GM19025 (cell line): ENCODE data around the gene C2orf15.
"Not testable (repeated sequence)": the region's sequence is repeated elsewhere in the genome, so short reads cannot be mapped to it uniquely, and the experiment has no call there.

ENCODE experiments used
- ATAC-seq: cut with Tn5 transposase; IDR thresholded peaks from one replicate; pipeline ENCODE4 v1.9.1; 2021; ENCODE audit warnings: mild to moderate bottlenecking, low read depth, moderate library complexity; ENCODE audit not compliant: unreplicated experiment

Gene C2orf15, protein sequence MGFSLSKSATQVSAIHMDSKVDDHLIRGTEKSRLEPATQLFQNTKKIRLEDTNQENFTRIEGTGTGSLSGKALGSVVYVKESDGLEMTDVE

DNA sequence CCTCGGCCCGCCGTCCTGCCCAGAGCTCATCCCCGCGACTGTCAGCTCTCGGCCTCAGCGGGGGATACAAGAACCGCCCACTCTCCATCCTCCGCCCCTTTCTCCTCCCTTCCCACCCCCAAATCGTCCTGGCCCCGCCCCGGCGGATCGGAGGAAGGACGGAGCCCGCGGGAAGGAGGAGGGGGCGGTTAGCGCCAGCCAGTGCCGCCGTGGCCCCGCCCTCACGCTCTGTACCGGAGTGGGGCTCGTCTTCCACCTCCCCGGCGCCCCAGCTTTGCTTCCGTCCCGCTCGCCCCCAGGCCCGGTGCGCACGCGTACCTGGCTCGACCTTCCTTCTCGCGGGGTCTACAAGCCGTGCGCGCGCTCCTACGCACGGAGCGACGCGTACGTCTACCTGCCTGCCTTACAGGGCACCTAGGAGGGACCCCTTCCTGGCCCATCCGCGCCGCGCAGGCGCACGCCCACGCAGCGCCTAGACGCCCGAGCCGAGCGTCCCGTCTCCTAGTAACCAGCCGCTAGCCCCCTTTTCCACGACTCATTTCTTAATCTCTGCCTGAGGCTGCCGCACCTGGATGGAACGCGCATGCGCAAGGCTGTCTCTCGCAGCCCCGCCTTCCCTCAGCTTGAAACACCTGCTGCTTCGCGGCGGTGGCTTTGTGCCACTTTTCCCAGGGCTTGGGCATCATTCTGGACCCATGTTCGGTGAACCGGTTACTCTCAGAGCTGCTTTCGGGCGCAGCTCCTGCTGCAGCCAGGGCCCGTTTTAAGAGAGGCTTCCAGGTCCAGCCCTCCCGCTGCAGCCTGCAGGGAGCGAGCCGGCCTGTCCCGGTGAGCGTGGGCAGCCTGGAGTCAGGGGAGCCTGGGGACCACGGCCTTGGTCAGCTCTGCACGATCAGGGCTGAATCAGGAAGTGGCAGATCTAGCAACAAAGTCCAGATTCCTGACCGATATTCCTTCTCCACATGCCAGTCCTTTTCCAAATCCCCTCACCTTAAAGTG is at the start of gene C2orf15:
C2orf15 (plus strand) TSS at position 598 of the 999 bp plus-strand sequence. CDS start 8,852 bp downstream, outside the sequence.
- peak; percentile 86 for ATAC-seq

DNA sequence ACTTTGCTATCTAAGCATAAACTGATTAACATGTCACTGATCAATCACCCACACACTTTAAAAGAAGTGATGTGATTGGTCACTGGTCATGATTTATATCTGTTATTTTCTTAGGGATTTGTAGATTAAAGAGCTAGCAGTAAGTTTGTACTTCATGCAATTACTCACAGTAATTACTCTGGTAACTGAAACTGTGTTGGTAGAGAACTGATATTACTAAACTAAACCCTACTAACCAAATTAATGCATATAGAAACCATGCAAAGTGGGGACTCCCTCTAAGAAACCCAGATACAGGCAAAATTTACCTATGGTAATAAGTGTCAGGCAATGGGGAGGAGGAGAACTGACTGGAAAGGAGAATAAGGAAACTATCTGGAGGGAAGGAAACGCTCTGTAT is 44.8 kb upstream of the C2orf15 start:
- ATAC-seq, result no peak

DNA sequence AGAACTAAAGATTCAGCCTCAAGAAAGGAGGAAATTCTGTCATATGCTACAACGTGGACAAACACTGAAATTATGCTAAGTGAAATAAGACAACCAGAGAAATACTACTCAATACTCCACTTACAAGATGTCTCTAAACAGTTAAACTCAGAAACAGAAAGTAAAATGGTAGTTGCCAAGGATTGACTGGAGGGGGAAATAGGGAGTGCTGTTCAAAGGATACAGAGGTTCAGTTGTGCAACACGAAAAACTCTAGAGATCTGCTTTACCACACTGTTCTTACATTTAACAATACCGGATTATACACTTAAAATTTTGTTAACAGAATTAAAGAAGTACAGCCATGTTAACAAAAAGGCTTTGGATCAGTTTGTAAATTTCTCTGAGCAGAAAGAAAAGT is 39.8 kb upstream of the C2orf15 start:
- no peak for ATAC-seq

DNA sequence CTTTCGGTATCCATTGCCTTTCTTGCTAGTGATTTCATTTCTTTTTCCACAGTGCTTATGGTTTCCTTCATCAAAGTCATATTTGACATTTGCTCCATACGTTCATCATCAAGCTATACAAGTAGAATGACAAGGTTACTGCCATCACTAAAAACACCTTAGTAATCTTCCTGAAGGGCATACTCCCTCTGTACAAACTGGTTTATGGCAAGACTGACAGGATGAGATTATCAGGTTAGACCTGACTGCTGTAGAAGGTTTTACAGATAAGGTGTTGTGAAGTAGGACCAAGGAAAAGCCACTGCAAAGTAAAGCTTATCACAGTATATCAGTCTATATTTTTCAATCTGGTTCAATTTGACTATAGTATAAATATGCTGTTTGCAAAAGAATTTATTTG is 37.5 kb upstream of the C2orf15 start:
- ATAC-seq, result no peak

DNA sequence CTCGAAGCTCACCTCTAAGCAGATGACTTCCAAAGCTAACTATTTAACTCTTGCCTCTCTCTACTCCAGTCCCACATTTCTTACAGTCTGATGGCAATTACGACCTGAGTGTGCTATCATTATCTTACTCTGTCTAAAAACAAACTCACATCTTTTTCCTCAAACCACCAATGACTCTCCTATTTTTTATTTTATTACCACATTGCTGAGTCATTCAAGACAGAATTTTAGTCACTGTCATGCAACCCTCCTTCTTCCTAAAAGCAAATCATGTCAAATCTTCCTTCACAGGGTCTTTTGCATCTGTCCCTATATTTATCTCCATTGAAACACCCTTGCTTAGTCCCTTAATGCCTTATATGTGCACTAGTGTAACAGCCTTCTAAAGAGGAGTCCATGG is 34.6 kb upstream of the C2orf15 start:
- no peak for ATAC-seq

DNA sequence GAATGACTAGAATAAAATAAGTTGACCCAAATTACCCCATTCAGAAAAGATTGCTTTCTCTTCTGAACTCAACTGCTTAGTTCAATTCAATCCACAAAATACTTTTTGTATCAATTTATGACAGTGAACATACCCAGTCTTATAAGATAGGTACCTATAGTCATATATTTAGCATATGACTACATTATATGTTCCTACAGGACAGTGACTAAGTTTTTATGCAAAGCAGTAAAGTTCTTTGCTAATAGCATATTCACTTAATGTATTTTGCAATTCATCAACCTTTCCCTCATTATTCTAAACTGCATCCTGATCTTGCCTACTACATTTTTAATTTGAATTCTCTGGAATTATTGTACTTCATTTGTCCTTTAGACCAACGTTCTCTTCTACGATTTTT is 30.3 kb upstream of the C2orf15 start:
- no peak for ATAC-seq

DNA sequence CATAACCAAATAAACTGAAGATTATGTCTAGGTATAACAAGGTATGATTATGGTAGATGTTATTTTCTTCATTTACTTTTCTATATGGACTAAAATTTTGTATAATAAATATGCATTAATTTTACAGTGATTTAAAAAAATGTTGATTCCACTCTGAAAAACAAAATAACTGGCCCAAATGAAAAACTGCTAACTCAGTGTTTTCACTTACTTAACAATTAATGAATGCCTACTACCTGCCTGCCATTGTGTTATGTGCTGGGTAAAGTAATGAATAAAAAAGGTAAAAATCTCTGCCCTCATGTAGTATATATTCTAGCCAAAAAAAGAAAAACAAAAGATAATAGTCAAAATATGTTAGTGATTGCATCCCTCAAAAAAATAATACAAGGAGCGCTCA is 29.6 kb upstream of the C2orf15 start:
- ATAC-seq, result no peak

DNA sequence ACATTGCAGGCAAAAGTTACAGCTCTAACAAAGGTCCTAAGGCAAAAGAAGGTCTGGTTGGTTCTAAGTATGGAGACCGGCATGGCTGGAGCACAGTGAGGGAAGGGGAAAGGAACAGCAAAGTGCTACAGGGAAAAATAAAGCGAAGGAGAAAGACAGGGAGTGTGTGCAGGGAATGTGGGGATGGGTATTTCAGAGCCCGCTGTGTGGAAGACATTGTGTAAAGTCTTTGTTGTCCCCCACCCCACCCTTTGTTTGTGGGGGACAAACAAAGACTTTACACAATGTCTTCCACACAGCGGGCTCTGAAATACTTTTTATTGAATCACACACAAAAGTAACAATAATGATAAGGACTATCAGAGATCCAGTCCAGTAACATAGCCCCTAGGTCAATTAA is 28.9 kb upstream of the C2orf15 start:
- no peak for ATAC-seq

DNA sequence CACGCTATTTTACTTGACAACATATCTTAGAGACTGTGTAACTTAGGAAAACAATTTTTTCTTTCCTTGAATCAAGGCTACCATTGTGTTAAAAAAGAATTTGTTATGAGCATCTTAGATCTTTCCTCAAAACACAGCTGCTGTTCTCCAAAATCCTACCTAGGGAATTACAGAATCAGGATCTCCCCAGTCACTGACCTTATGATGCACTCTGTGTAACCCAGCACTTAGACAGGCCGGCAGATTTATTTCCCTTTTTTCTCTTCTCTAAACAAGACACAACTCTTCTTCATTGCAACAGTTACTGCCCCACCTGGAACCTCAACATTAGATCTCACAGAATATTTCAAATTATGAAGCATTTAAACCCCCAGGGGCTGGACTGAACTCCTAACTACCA is 13.5 kb upstream of the C2orf15 start:
- ATAC-seq, result no peak

DNA sequence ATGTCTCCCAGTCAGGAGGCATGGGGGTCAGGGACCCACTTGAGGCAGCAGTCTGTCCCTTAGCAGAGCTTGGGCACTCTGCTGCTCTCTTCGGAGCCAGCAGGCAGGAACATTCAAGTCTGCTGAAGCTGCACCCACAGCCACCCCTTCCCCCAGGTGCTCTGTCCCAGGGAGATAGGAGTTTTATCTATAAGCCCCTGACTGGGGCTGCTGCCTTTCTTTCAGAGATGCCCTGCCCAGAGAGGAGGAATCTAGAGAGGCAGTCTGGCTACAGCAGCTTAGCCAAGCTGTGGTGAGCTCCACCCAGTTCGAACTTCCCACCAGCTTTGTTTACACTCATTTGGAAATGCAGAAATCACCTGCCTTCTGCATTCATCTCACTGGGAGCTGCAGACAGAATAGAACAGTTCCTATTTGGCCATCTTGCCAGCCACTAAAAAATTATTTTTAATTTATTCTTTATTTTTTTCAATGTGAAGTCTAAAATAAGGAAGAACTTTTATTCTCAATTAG is 6.4 kb upstream of the C2orf15 start:
- ATAC-seq, result not testable (repeated sequence)

DNA sequence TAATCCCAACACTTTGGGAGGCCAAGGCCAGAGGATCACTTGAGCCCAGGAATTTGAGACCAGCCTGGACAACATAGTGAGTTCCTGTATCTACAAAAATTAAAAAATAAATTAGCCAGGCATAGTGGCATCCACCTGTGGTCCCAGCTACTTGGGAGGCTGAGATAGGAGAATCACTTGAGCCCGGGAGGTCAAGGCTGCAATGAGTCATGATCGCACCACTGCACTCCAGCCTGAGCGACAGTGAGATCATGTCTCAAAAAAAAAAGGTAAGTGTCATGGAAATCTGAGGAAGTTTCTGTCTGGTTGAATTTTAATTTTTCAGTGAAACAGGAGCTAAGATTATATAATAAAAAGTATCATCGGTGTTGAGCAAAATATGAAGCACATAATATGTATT is 2.5 kb upstream of the C2orf15 start:
- no peak for ATAC-seq

DNA sequence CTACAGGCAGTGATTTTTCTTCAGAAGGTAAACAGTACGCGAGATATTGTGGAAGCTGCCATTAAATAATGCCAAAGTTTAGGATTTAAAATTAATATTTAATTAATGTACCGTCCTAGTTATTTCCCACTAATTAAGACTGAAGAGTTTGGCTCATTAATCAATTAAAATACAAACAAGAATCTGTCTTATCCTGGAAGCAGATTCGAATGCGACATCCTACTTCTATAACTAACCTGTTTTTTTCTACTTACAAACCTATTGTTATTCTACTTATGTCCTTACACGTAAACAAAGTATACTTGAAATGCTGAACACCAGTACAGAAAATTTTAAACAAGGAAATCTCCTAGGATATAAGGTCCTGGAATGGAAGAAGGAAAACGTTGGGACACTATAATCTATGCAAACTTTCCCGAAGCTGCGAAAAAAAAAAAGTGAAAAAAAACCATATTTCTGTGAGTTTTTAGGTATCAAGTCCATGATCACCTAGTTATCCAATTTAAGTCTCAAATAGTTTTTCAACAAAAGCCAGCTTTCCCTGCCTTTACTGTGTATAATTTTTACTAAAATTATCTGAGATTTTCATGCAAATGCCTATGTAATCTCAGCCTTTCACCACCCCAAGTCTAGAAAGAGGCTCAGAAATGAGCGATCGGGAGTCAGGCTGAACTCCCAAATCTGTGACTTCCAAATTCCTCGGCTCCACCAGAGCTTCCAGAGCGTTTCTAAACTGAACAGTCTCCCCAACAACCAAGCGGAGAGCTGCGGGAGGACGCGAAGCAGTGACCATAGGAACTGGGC is 1.2 kb upstream of the C2orf15 start:
- no peak for ATAC-seq

DNA sequence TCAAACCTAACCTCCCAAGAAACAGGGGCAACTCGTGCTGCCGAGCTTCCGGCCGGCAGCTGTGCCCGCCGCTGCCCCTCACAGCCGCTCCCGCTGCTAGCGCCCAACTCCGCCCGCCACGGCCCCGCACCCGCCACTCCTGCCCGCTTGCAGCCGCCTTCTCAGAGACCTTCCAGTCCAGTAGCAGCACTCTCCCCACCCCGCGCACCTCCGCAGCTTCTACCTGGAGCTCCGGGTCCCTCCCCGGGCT is 722 bp upstream of the C2orf15 start:
- peak; percentile 22 for ATAC-seq

DNA sequence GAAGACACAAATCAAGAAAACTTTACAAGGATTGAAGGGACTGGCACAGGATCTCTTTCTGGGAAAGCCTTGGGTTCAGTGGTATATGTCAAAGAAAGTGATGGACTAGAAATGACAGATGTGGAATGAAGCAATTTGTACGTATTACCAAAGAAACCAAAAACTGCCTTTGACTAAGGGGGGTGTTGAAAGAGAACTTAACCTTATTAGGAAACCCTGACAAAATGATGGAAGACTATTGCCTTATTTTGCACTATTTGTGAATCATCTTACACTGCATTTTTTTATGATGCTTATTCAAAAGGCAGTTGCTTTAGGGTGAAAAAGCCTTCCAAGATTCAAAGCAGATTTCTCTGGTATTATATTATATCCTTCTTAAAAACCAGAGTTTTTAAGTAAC is 9.2 kb downstream of the C2orf15 start:
- ATAC-seq, result no peak

DNA sequence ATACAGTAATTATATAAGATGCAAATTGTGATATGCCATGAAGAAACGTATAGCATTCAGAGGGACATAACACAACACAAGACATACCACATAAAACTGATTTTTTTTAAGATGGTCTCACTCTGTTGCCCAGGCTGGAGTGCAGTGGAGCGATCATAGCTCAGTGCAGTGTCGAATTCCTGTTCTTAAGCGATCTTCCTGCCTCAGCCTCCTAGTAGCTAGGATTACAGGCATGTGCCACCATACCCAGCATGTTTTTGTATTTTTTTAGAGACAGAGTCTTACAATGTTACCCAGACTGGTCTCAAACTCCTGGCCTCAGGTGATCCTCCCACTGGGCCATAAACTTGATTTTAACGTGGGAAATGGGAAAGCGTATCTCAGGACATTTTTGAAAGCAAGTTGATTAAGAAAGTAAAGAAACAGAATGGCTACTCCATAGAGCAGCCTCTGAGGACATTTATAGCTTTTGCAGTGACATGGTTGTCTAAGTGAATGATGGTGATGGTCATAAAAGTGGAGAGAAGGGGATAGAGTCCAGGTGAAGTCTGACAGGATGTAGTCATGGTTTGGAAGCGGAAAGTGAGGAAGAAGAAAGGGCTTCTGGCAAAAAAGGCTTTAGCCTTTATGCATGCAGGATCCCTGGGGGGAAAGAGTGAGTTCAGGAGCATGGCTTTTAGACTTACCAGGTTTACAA is 10.8 kb downstream of the C2orf15 start:
- ATAC-seq, result no peak

DNA sequence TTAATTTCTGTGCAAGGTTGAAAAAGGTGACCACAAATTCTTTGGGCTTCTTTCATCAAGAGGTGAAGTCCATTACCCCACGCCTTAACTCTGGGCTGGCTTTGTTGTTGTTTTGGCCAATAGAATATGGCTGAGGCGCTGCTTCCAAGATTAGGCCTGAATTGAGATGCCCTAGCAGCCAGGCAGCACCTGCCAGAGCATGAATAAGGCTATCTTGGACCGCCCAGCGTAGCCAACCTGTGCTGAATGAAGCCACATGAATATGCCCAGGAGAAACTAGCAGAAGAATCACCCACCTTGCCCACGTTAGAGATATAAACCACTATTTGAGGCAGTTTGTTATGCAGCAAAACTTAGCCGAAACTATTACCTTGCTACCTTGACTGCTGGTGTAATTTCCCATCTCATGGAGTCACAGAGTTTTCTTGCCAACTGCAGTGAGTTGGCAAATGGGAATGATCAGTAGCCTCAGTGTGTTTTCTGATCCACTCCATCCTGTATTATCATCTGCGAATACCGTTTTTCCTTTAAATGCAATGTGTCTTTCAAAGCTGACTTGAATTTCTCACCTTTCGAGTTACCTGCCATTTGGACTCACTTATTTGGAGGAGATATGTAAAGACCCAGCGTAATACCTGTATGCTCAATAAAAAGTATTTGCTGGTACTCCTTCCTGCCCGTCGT is 12.6 kb downstream of the C2orf15 start:
- no peak for ATAC-seq

DNA sequence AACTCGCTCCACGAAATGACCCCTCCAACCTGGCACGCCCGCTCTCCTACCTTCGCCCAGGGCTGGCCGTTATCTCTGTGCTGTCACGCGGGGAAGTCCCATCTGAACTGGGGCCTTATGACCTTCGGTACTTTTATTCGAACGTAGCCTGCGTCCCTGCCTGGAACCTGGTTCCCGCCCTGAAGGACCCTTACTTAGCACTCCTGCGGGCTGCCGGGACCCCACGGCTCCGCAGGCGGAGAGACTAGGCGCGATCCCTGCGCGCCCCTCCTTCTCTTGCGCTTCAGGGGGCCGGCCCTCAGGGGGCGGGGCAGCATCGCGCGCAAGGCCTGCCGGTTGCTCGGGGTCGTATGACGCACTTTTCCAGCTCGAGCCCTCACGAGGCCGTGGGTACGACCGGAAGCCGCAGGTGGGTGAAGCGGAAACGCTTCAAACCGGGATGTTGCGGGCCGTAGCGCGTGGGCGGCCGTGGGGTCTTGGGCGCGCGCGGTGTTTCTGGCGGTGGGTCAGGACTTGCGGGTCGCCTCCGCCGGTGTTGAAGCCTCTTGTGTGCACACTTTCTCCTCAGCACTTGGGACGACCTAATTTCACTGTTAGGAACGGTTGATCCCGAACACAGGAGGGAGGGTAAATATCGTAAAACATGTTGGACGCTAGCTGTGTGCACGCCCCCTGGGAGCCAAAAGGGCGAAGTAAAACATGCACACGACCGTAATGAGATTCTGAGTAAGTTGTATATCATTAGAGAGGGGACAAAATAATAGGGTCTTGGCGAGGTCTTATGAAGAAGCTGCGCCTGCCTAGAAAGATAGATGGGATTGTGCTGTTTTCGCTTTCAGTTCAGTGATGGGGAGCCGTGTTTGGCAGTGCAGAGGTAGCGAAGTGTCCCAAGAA is 13.4 kb downstream of the C2orf15 start, which contains the start of the genes LIPT1 and TSGA10:
LIPT1 (plus strand) TSS at position 325 of the 894 bp plus-strand sequence. CDS start 6,991 bp downstream, outside the sequence.
TSGA10 (minus strand) TSS at position 300 of the 894 bp plus-strand sequence. CDS start 45,503 bp downstream, outside the sequence.
- peak; percentile 96 for ATAC-seq

DNA sequence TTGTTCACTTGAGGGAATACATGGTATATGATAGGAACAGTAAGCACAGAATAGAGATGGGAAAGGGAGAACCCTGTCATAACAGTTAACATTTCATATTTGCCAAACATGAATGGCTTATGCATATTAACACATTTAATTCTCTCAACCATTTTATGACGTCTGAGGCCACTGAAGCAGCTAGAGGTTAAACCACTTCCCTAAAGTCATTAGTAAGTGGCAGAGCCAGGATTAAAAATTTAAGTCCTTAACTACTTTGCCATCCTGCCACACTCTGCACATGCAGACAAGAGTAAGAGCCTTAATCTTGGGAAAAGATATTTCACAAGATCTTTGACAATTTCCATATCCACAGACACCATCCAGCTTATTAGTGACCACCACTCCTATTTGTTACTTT is 15.4 kb downstream of the C2orf15 start:
- no peak for ATAC-seq

DNA sequence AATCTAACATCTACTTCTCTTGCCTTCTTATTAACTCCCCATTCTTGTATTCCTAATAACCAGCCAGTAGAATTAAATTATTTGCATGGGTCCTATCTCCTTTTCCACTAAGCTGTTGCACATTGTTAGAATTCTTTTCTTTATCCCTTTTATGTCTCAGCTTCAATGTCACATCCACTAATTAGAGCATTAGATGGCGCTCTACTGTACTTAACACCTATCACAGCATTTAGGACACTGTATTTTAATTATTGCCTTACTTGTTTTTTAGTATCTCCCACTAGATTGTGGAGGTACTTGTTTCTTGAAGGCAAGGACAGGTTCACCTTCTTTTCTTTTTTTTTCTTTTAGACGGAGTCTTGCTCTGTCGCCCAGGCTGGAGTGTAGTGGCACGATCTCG is 17.1 kb downstream of the C2orf15 start:
- no peak for ATAC-seq
